NCI-H460 (cell line): ENCODE results near the gene PARP15. TPM values are rescaled to one million over a fixed set of nuclear protein-coding genes. Genes with fewer than 3 reads are reported as not detected.
"Not testable (repeated sequence)": the region's sequence is repeated elsewhere in the genome, so short reads cannot be mapped to it uniquely, and the experiment has no call there.

ENCODE experiments used
- DNase-seq: peaks from one replicate; pipeline ENCODE4 v3.0.0-alpha.2; 2016; ENCODE audit warnings: low read depth; ENCODE audit errors: extremely low read depth
- total RNA-seq: library from RNA; depleted of rRNA; stranded (reverse); fragments of >200 nt; shearing (Covaris generic); gene quantifications from 2 replicates; pipeline ENCODE4 v1.2.3, GENCODE V29; 2014

Gene PARP15
- total RNA-seq, 1 experiment from 2014 or later = not detected

- DNase-seq = no peak
These were observed 84.2 kb downstream of the PARP15 start for GRCh38 chr3:122661633-122662032.

- no peak for DNase-seq
These were observed 85.1 kb downstream of the PARP15 start for GRCh38 chr3:122662505-122662904.

- DNase-seq = no peak
These were observed 87.9 kb downstream of the PARP15 start for GRCh38 chr3:122665226-122665786.

GRCh38 chr3:122665881-122666280 is 88.4 kb downstream of the PARP15 start:
- no peak for DNase-seq

GRCh38 chr3:122668930-122669730 is 91.7 kb downstream of the PARP15 start:
- no peak for DNase-seq

- no peak for DNase-seq
These were observed 94.1 kb downstream of the PARP15 start for GRCh38 chr3:122671553-122671952.

- DNase-seq = no peak
These were observed 96.9 kb downstream of the PARP15 start for GRCh38 chr3:122674339-122674738.

- DNase-seq = no peak
These were observed 99.3 kb downstream of the PARP15 start for GRCh38 chr3:122676759-122677158.

GRCh38 chr3:122677216-122677615 is 99.8 kb downstream of the PARP15 start:
- no peak for DNase-seq

- DNase-seq = no peak
These were observed 101.1 kb downstream of the PARP15 start for GRCh38 chr3:122678506-122678905.

GRCh38 chr3:122679085-122679881 is 101.8 kb downstream of the PARP15 start:
- peak; percentile 69 for DNase-seq

GRCh38 chr3:122679882-122680474 is 102.5 kb downstream of the PARP15 start:
- no peak for DNase-seq

- DNase-seq = peak; percentile 48
These were observed 103.2 kb downstream of the PARP15 start, which contains the start of gene PARP14 for GRCh38 chr3:122680475-122681283. Gene PARP14, plus strand, starts transcription at chr3:122680839. Its CDS starts 45 bp downstream, at chr3:122680884.

GRCh38 chr3:122681284-122681973 is 104.0 kb downstream of the PARP15 start:
- no peak for DNase-seq

GRCh38 chr3:122681974-122682409 is 104.5 kb downstream of the PARP15 start:
- no peak for DNase-seq

- not testable (repeated sequence) for DNase-seq
These were observed 105.4 kb downstream of the PARP15 start for GRCh38 chr3:122682778-122683411.

GRCh38 chr3:122687298-122687697 is 109.8 kb downstream of the PARP15 start:
- DNase-seq = no peak
